Upper lobe of left lung (tissue), 6 donors: ENCODE results near the gene SLC6A1. TPM values are rescaled to one million over a fixed set of nuclear protein-coding genes. Genes with fewer than 3 reads are reported as not detected.
A peak's percentile ranks its signal among the peaks of the same experiment; 100 is the strongest.

Experiments used
- ATAC-seq, 2 donors: fragments of 200-7000 bp; cut with Tn5 transposase; one replicate each; pipeline ENCODE4 v1.9.1; 2022; ENCODE audit warnings: mild to moderate bottlenecking in 2 of 2, moderate library complexity in 2 of 2; ENCODE audit not compliant: low FRiP score in 2 of 2
- DNase-seq, 2 donors: peaks; one replicate each; pipeline ENCODE4 v3.0.0-alpha.2; 2019 to 2020
- H3K27ac ChIP-seq, 4 donors: fragments of 200-600 bp; sonication (generic); one replicate each; pipeline ENCODE4 v1.5.1; 2016 to 2019
- H3K27me3 ChIP-seq, 4 donors: fragments of 200-600 bp; sonication (generic); one replicate each; pipeline ENCODE4 v1.5.1; 2017 to 2019
- H3K36me3 ChIP-seq, 4 donors: fragments of 200-600 bp; sonication (generic); one replicate each; pipeline ENCODE4 v1.5.1; 2016 to 2019
- H3K4me1 ChIP-seq, 4 donors: fragments of 200-600 bp; sonication (generic); one replicate each; pipeline ENCODE4 v1.5.1; 2018 to 2019
- H3K4me3 ChIP-seq, 4 donors: fragments of 200-600 bp; sonication (generic); one replicate each; pipeline ENCODE4 v1.5.1; 2017 to 2019; ENCODE audit warnings: mild to moderate bottlenecking in 2 of 4, moderate library complexity in 1 of 4
- H3K9me3 ChIP-seq, 4 donors: fragments of 200-600 bp; sonication (generic); one replicate each; pipeline ENCODE4 v1.5.1; 2018 to 2019
- EP300 ChIP-seq, 4 donors: sonication (generic); formaldehyde crosslinking; IDR thresholded peaks; one replicate each; pipeline ENCODE4 v1.5.1; 2017; ENCODE audit warnings: antibody characterized with exemption in 4 of 4, control low read depth in 2 of 4
- POLR2A ChIP-seq, 4 donors: fragments of 450-650 bp; IDR thresholded peaks; one replicate each; pipeline ENCODE4 v1.5.1; 2016 to 2017; ENCODE audit warnings: antibody characterized with exemption in 4 of 4, mild to moderate bottlenecking in 2 of 4
- POLR2AphosphoS5 ChIP-seq, 2 donors: sonication (generic); formaldehyde crosslinking; IDR thresholded peaks; one replicate each; pipeline ENCODE4 v1.5.1; 2017; ENCODE audit warnings: antibody characterized with exemption in 2 of 2
- WGBS, 2 donors: methylation state at CpG; one replicate each; pipeline ENCODE4 v1.1.5; 2017 to 2018; 5-methylcytosine and 5-hydroxymethylcytosine counted together
- total RNA-seq, 6 donors: library from RNA; depleted of rRNA in 4 of 6; stranded (reverse); fragments of >200 nt in 4 of 6; gene quantifications; one replicate each; pipeline versions ENCODE4 v1.1.0 to v1.2.1, GENCODE V29; 2016 to 2021
- TF ChIP-seq, protein P1 (sequence below), 6 experiments: fragments of 450-650 bp in 4 of 6; fragments of 200-600 bp in 2 of 6; sonication (generic) in 2 of 6; IDR thresholded peaks; one replicate each; pipeline ENCODE4 v1.5.1; 2016 to 2019; ENCODE audit warnings: antibody characterized with exemption in 6 of 6
- donor health status: DM: no; HTN: no; CAD: no; lungs with moderate emphysema.
- donor health status: DM: no; HTN: yes; CAD: no; lungs with severe emphysema.

Gene SLC6A1
- total RNA-seq, 6 donors from 2014 or later: 0.46 to 11.5 (median 0.88) TPM

DNA sequence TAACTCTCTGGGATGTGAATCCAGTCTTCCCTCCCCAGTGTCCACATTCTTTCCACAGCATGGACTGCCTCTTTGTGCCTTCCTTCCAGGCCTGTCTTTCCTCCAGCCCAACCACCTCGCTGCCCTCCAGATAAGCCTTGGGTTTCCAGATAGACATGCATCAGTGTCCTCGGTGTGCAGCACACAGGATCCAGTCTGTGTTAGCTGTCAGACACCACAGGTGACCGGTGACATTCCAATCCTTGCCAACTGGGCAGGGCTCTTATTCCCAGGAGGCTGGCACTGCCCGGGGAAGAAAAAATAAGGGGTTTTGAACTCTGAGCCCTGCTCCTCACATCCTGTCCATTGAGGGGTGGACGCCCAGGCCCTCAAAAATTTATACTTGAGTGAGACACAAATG lies 6.0 kb upstream of the SLC6A1 start:
- WGBS, 2 donors: 89 to 94% methylated on average over 5 of the region's 5 CpGs
- H3K4me3 ChIP-seq: no peak overlapping the region

DNA sequence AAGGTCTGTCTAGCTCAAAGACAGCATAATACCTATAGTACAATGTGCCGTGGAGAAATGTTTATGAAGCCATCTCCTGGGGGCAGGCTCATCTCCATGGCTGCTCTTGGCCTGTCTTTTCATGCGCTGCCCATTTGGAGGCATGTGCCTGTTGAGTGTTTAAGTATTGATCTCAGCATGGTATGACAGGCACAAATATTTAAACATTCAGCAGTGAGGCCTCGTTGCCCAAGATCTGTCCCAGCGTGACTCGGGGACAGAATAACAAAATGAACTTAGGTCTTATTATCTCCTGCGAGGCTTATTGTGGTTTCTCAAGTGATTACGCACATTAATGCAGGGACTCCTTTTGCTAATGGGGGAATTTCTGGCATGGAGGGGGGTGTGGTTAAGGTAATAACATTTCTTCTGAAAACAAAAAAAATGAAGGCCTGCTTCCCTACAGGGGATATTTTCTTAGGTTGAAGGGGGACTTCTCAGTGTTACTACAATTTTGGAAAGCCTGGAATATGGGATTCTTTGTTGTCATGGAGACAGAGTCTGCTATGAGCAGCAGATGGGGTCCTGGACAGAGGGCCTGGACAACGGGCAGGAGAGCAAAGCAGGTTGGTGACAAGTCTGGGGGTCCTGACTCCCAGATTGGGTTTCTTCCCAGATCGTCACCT lies 4.4 kb upstream of the SLC6A1 start:
- Histone ChIP-seq H3K27ac (no peak overlapping the region), H3K36me3 (no peaks in the 10 kb centered on the region), H3K27me3 (peaks cover 0 to 9% (median 4%) of the 10 kb centered on the region in 4 donors), H3K9me3 (no peaks in the 10 kb centered on the region), H3K4me3 (no peak overlapping the region), H3K4me1 (peaks cover 0 to 18% (median 10%) of the 10 kb centered on the region in 4 donors)
- 83 to 90% methylated on average over 9 of the region's 9 CpGs for WGBS, 2 donors
- TF ChIP-seq POLR2A (IDR thresholded peaks at IDR 0.05) (no peak), EP300 (IDR thresholded peaks at IDR 0.05) (no peak)
- TF ChIP-seq, protein P1, sequence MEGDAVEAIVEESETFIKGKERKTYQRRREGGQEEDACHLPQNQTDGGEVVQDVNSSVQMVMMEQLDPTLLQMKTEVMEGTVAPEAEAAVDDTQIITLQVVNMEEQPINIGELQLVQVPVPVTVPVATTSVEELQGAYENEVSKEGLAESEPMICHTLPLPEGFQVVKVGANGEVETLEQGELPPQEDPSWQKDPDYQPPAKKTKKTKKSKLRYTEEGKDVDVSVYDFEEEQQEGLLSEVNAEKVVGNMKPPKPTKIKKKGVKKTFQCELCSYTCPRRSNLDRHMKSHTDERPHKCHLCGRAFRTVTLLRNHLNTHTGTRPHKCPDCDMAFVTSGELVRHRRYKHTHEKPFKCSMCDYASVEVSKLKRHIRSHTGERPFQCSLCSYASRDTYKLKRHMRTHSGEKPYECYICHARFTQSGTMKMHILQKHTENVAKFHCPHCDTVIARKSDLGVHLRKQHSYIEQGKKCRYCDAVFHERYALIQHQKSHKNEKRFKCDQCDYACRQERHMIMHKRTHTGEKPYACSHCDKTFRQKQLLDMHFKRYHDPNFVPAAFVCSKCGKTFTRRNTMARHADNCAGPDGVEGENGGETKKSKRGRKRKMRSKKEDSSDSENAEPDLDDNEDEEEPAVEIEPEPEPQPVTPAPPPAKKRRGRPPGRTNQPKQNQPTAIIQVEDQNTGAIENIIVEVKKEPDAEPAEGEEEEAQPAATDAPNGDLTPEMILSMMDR (IDR thresholded peaks at IDR 0.05): no peak
- no peak for DNase-seq
- ATAC-seq: no peak

More for the DNA sequence above, 6.0 kb upstream of the SLC6A1 start:
- Histone ChIP-seq H3K4me1 (peaks cover 6 to 20% (median 14%) of the 10 kb centered on the region in 4 donors), H3K9me3 (no peaks in the 10 kb centered on the region), H3K27ac (no peak overlapping the region), H3K36me3 (no peaks in the 10 kb centered on the region), H3K27me3 (peaks cover 0 to 4% (median 0%) of the 10 kb centered on the region in 4 donors)
- ATAC-seq (no peak), DNase-seq (no peak)
- TF ChIP-seq POLR2AphosphoS5 (IDR thresholded peaks at IDR 0.05): no peak
- no peak for TF ChIP-seq EP300 (IDR thresholded peaks at IDR 0.05)
- TF ChIP-seq, protein P1 (IDR thresholded peaks at IDR 0.05): no peak
- TF ChIP-seq POLR2A (IDR thresholded peaks at IDR 0.05): no peak

DNA sequence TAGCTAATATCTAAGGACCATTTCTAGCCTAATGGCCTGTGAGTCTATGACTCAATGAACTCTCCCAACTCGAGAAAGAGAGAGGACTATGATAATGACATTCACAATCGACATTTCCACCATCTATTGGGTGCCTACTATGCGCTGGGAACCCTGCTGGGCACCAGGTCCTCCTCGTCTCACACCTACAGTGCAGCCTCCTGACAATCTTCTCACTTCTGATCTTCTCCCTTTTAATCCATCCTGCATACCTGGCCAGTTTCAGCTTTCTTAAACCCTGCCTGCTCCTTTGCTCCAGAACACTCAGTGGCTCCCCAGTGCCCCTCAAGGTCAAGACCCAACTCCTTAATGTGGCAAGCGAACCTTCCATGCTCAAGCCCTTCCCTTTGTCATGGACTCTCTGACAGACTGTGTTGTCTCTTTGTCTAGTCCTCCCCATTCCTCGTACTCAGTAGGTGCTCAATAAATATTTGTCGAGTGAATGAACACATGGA lies 3.5 kb upstream of the SLC6A1 start:
- no peaks in the 10 kb centered on the region for H3K36me3 ChIP-seq
- no peak overlapping the region for H3K4me3 ChIP-seq
- H3K4me1 ChIP-seq: peaks cover 0 to 19% (median 5%) of the 10 kb centered on the region in 4 donors
- H3K9me3 ChIP-seq: no peaks in the 10 kb centered on the region
- peaks cover 0 to 16% (median 7%) of the 10 kb centered on the region in 4 donors for H3K27me3 ChIP-seq
- TF ChIP-seq POLR2A (IDR thresholded peaks at IDR 0.05) (no peak), EP300 (IDR thresholded peaks at IDR 0.05) (no peak), POLR2AphosphoS5 (IDR thresholded peaks at IDR 0.05) (no peak)
- TF ChIP-seq, protein P1 (IDR thresholded peaks at IDR 0.05): no peak
- WGBS, 2 donors: 75 to 83% methylated on average over 7 of the region's 7 CpGs
- DNase-seq (no peak), ATAC-seq (no peak)
- no peak overlapping the region for H3K27ac ChIP-seq

DNA sequence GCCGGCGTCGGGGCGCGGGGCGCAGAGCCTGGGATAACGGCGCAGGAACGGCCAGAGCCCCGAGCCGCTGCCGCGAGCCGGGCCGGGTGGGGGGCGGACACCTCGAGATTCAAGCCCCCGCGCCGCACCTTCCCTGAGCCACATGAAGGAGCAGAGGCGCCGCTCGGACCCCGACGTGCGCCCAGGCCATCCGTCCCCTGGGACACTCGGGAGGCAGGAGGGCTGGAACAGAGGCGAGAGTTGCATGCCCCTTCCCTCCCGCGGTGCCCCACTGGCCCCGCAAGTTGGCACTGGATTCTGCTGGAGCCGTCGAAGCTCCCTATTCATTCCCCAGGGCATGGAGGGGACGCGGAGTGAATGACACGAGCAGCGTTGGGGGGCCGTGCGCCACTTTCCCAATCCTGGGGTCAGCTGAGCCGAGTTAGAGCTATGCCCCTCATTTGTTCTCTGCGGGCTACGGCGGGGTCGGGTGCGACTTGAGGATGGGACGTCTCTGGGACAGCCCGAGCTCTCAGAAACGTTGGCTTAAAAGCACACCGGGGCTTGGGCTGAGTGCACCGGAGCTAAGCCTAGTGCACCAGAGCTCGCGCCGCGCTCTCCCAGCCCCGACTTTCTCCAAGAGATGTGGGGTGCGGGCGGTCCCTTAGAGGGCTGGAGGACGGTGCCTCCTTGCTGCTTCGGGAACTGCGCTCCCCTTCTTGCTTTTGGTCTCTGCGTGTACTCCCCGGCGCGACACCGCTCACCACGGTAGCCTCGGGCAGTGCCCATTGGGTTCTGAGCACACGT lies 588 bp downstream of the SLC6A1 start:
- Histone ChIP-seq H3K9me3 (no peaks in the 10 kb centered on the region), H3K36me3 (no peaks in the 10 kb centered on the region), H3K4me1 (peaks cover 0 to 19% (median 5%) of the 10 kb centered on the region in 4 donors), H3K27me3 (peaks cover 0 to 18% (median 8%) of the 10 kb centered on the region in 4 donors), H3K27ac (no peak overlapping the region), H3K4me3 (peak overlapping the region in 3 of 4 donors; percentile 32 to 48 (median 42))
- no peak for TF ChIP-seq POLR2AphosphoS5 (IDR thresholded peaks at IDR 0.05)
- no peak for TF ChIP-seq POLR2A (IDR thresholded peaks at IDR 0.05)
- no peak for TF ChIP-seq EP300 (IDR thresholded peaks at IDR 0.05)
- TF ChIP-seq, protein P1 (IDR thresholded peaks at IDR 0.05): no peak
- WGBS, 2 donors: 3 to 5% methylated on average over 15 to 50 of the region's 69 CpGs
- peak in 1 of 2 donors; percentile 76 for DNase-seq
- no peak for ATAC-seq
